ENCODE results near the gene ARHGEF40. TPM values are rescaled to one million over a fixed set of nuclear protein-coding genes. Genes with fewer than 3 reads are reported as not detected.

Gene ARHGEF40
- 3.3 and 6.8 TPM in 2 replicates for total RNA-seq

- no peak for DNase-seq (ENCODE audit: low read depth)
- Histone ChIP-seq H3K4me3 (ENCODE audit: low read depth, low read length) (peak within 1 kb of the TSS; percentile 63), H3K36me3 (ENCODE audit: control insufficient read depth, insufficient read depth, low read length) (no peaks in the 10 kb centered on the region), H3K27me3 (ENCODE audit: control insufficient read depth, insufficient read depth, low read length) (peaks cover 5% of the 10 kb centered on the region)
- TF ChIP-seq, protein P1, sequence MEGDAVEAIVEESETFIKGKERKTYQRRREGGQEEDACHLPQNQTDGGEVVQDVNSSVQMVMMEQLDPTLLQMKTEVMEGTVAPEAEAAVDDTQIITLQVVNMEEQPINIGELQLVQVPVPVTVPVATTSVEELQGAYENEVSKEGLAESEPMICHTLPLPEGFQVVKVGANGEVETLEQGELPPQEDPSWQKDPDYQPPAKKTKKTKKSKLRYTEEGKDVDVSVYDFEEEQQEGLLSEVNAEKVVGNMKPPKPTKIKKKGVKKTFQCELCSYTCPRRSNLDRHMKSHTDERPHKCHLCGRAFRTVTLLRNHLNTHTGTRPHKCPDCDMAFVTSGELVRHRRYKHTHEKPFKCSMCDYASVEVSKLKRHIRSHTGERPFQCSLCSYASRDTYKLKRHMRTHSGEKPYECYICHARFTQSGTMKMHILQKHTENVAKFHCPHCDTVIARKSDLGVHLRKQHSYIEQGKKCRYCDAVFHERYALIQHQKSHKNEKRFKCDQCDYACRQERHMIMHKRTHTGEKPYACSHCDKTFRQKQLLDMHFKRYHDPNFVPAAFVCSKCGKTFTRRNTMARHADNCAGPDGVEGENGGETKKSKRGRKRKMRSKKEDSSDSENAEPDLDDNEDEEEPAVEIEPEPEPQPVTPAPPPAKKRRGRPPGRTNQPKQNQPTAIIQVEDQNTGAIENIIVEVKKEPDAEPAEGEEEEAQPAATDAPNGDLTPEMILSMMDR (IDR thresholded peaks at IDR 0.05; ENCODE audit: insufficient read depth, low read length, severe bottlenecking), result no peak
- no peak for FAIRE-seq
Observed at GRCh38 chr14:21070083-21070609, at the start of gene ARHGEF40. Gene ARHGEF40 (plus strand): TSS chr14:21070304. CDS start chr14:21070397, 93 bp downstream.

GRCh38 chr14:21020977-21021545, 49.0 kb upstream of the ARHGEF40 start:
- TF ChIP-seq, protein P1 (IDR thresholded peaks at IDR 0.05; ENCODE audit: insufficient read depth, low read length, severe bottlenecking), result no peak
- Histone ChIP-seq H3K27me3 (ENCODE audit: control insufficient read depth, insufficient read depth, low read length) (peaks cover 18% of the 10 kb centered on the region), H3K4me3 (ENCODE audit: low read depth, low read length) (no peak overlapping the region), H3K36me3 (ENCODE audit: control insufficient read depth, insufficient read depth, low read length) (no peaks in the 10 kb centered on the region)
- no peak for FAIRE-seq
- no peak for DNase-seq (ENCODE audit: low read depth)

DNA sequence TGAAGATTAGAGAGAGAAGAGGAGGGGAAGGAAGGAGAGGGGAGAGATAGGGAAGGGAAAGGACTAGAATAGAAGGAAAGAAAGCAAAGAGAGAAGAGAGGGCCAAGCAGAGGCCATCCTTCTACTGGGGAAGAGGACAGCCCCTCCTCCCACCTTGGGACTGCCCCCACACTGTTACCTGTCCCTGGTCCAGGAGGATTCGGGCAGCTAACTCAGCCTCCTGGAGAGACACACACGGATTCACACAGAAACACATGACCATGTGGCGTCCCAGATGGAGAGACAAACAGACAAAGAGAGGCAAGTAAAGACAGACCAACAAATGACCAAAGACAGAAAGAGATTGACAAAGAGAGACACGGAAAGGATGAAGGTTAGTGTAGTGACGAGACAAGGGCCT, 47.4 kb upstream of the ARHGEF40 start:
- H3K36me3 ChIP-seq (ENCODE audit: control insufficient read depth, insufficient read depth, low read length), result no peaks in the 10 kb centered on the region
- FAIRE-seq (no peak), DNase-seq (ENCODE audit: low read depth) (no peak)
- H3K27me3 ChIP-seq (ENCODE audit: control insufficient read depth, insufficient read depth, low read length), result peaks cover 18% of the 10 kb centered on the region
- no peak overlapping the region for H3K4me3 ChIP-seq (ENCODE audit: low read depth, low read length)
- TF ChIP-seq, protein P1 (IDR thresholded peaks at IDR 0.05; ENCODE audit: insufficient read depth, low read length, severe bottlenecking), result no peak

DNA sequence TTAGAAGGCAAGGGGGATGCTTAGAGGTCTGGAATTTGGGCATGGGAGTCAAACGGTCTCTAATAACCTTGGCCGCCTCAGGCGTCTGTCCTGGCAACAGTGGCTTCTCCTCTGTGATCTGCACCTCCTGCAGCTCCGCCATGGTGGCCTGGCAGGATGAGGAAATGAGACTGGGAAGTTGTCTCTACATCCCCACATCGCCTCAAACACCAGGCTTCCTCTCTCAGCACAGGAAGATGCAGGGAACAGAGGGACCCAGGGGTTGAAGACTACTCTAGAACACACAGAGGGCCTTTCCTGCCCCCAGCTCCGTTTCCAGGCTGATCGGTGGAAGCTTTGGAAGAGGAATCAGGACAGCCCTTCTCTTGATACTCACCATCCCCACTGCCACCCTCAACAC, 46.9 kb upstream of the ARHGEF40 start:
- H3K36me3 ChIP-seq (ENCODE audit: control insufficient read depth, insufficient read depth, low read length), result no peaks in the 10 kb centered on the region
- H3K27me3 ChIP-seq (ENCODE audit: control insufficient read depth, insufficient read depth, low read length), result peaks cover 18% of the 10 kb centered on the region
- DNase-seq (ENCODE audit: low read depth) (no peak), FAIRE-seq (no peak)
- no peak overlapping the region for H3K4me3 ChIP-seq (ENCODE audit: low read depth, low read length)
- TF ChIP-seq, protein P1 (IDR thresholded peaks at IDR 0.05; ENCODE audit: insufficient read depth, low read length, severe bottlenecking), result no peak

- Histone ChIP-seq H3K36me3 (ENCODE audit: control insufficient read depth, insufficient read depth, low read length) (no peaks in the 10 kb centered on the region), H3K27me3 (ENCODE audit: control insufficient read depth, insufficient read depth, low read length) (peaks cover 18% of the 10 kb centered on the region), H3K4me3 (ENCODE audit: low read depth, low read length) (peak overlapping the region; percentile 46)
- DNase-seq (ENCODE audit: low read depth) (no peak), FAIRE-seq (no peak)
- TF ChIP-seq, protein P1 (IDR thresholded peaks at IDR 0.05; ENCODE audit: insufficient read depth, low read length, severe bottlenecking), result no peak
Observed at GRCh38 chr14:21023817-21024584, 46.1 kb upstream of the ARHGEF40 start.

Measured in bronchial epithelial cell (primary cell).